SK-N-SH treated with all-trans-retinoic acid at 6 μM for 48 hours (cell line): ENCODE data around the gene SBDS.
"Not testable (repeated sequence)": the region's sequence is repeated elsewhere in the genome, so short reads cannot be mapped to it uniquely, and the experiment has no call there.

Source experiments
- ATAC-seq: fragments of 200-7000 bp; cut with Tn5 transposase; 3 replicates; pipeline ENCODE4 v1.9.1; 2020; ENCODE audit warnings: mild to moderate bottlenecking, moderate library complexity
- ARNTL ChIP-seq: fragments of 450-650 bp; formaldehyde crosslinking; IDR thresholded peaks from 2 replicates; pipeline ENCODE4 v1.5.0; 2020; ENCODE audit warnings: low read depth, mild to moderate bottlenecking, moderate library complexity, borderline replicate concordance
- BACH2 ChIP-seq: fragments of 250-450 bp; sonication (Bioruptor Pico); IDR thresholded peaks from 2 replicates; pipeline ENCODE4 v1.9.0; 2021; ENCODE audit warnings: mild to moderate bottlenecking, borderline replicate concordance
- CSDC2 ChIP-seq: fragments of 250-450 bp; sonication (Bioruptor Pico); IDR thresholded peaks from 2 replicates; pipeline ENCODE4 v1.5.0; 2020; ENCODE audit warnings: mild to moderate bottlenecking, moderate library complexity
- ESRRG ChIP-seq: fragments of 250-450 bp; sonication (Bioruptor Pico); IDR thresholded peaks from 2 replicates; pipeline ENCODE4 v1.6.1; 2021; ENCODE audit warnings: mild to moderate bottlenecking
- GLIS3 ChIP-seq: fragments of 250-450 bp; sonication (Bioruptor Pico); IDR thresholded peaks from 2 replicates; pipeline ENCODE4 v1.5.0; 2020; ENCODE audit warnings: mild to moderate bottlenecking, moderate library complexity
- ISL1 ChIP-seq: fragments of 250-450 bp; sonication (Bioruptor Pico); IDR thresholded peaks from 2 replicates; pipeline ENCODE4 v2.1.2; 2022; ENCODE audit warnings: mild to moderate bottlenecking, moderate library complexity
- OSR1 ChIP-seq: fragments of 250-450 bp; sonication (Bioruptor Pico); IDR thresholded peaks from 2 replicates; pipeline ENCODE4 v1.8.0; 2022; ENCODE audit warnings: moderate library complexity, mild to moderate bottlenecking, inconsistent platforms
- PATZ1 ChIP-seq: fragments of 250-450 bp; sonication (Bioruptor Pico); IDR thresholded peaks from 2 replicates; pipeline ENCODE4 v1.8.0; 2020; ENCODE audit warnings: mild to moderate bottlenecking, moderate library complexity, borderline replicate concordance
- PPARA ChIP-seq: fragments of 250-450 bp; sonication (Bioruptor Pico); IDR thresholded peaks from 2 replicates; pipeline ENCODE4 v1.5.0; 2020; ENCODE audit warnings: mild to moderate bottlenecking, borderline replicate concordance
- RARB ChIP-seq: fragments of 250-450 bp; sonication (Bioruptor Pico); IDR thresholded peaks from 2 replicates; pipeline ENCODE4 v1.8.0; 2021; ENCODE audit warnings: mild to moderate bottlenecking, moderate library complexity
- SNAI2 ChIP-seq: fragments of 250-450 bp; sonication (Bioruptor Pico); IDR thresholded peaks from 2 replicates; pipeline ENCODE4 v1.5.0; 2020; ENCODE audit warnings: mild to moderate bottlenecking, moderate library complexity
- TOX ChIP-seq: fragments of 250-450 bp; sonication (Bioruptor Pico); IDR thresholded peaks from 2 replicates; pipeline ENCODE4 v1.8.0; 2021; ENCODE audit warnings: mild to moderate bottlenecking, moderate library complexity, borderline replicate concordance
- ZC3H10 ChIP-seq: fragments of 250-450 bp; sonication (Bioruptor Pico); IDR thresholded peaks from 2 replicates; pipeline ENCODE4 v1.5.1; 2021; ENCODE audit warnings: mild to moderate bottlenecking, moderate library complexity
- ZFP3 ChIP-seq: fragments of 250-450 bp; sonication (Bioruptor Pico); IDR thresholded peaks from 2 replicates; pipeline ENCODE4 v1.5.0; 2020; ENCODE audit warnings: mild to moderate bottlenecking, moderate library complexity
- ZFP30 ChIP-seq: fragments of 450-650 bp; formaldehyde crosslinking; IDR thresholded peaks from 2 replicates; pipeline ENCODE4 v1.5.0; 2022; ENCODE audit warnings: mild to moderate bottlenecking, moderate library complexity
- ZNF565 ChIP-seq: fragments of 450-650 bp; formaldehyde crosslinking; conservative IDR thresholded peaks from 2 replicates; pipeline ENCODE4 v1.5.0; 2020; ENCODE audit warnings: low read depth, mild to moderate bottlenecking, moderate library complexity
- ZNF70 ChIP-seq: fragments of 450-650 bp; formaldehyde crosslinking; IDR thresholded peaks from 2 replicates; pipeline ENCODE4 v1.5.0; 2020; ENCODE audit warnings: mild to moderate bottlenecking, moderate library complexity
- ZNF8 ChIP-seq: fragments of 450-650 bp; formaldehyde crosslinking; IDR thresholded peaks from 2 replicates; pipeline ENCODE4 v1.5.0; 2020; ENCODE audit warnings: mild to moderate bottlenecking, moderate library complexity
- TF ChIP-seq, protein P1 (sequence below): fragments of 250-450 bp; sonication (Bioruptor Pico); IDR thresholded peaks from 2 replicates; pipeline ENCODE4 v1.8.0; 2021; ENCODE audit warnings: low read depth, mild to moderate bottlenecking, moderate library complexity, borderline replicate concordance
- TF ChIP-seq, protein P2 (sequence below): fragments of 250-450 bp; sonication (Bioruptor Pico); IDR thresholded peaks from 2 replicates; pipeline ENCODE4 v1.5.1; 2020; ENCODE audit warnings: low read depth, mild to moderate bottlenecking, moderate library complexity

The SBDS gene

DNA sequence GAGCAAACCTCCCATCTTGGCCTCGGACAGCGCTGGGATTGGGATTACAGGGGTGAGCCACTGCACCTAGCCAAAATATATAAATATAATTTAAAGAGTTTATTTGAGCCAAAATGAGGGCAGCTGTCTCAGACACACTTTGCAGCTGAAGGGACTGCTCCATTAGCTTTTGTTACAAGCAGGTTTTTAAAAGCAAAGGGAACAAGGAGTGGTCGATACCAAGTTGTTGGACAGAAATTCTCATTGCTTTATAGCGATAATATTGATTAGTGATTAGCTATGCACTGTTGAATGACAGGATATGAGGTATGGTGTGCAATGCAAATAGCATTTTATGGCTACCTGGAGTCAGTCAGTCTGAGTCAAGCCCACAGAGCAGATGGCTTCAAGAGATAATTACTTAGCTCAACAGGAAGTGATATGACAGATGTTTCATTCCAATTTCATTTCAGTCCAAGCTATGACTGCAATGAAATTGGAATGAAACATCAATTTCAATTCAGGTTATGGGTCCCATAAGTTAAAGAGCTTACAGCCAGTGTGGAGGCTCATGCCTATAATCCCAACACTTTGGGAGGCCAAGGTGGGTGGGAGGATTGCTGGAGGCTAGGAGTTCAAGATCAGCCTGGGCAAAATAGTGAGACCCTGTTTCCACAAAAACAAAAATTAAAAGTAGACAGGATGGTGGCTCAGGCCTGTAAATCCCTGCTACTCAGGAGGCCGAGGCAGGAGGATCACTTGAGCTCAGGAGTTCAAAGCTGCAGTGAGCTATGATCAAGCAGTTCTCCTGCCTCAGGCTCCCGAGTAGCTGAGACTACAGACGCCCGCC lies 24.4 kb upstream of the SBDS start:
- peak; percentile 79 for ATAC-seq
- TF ChIP-seq, protein P1, sequence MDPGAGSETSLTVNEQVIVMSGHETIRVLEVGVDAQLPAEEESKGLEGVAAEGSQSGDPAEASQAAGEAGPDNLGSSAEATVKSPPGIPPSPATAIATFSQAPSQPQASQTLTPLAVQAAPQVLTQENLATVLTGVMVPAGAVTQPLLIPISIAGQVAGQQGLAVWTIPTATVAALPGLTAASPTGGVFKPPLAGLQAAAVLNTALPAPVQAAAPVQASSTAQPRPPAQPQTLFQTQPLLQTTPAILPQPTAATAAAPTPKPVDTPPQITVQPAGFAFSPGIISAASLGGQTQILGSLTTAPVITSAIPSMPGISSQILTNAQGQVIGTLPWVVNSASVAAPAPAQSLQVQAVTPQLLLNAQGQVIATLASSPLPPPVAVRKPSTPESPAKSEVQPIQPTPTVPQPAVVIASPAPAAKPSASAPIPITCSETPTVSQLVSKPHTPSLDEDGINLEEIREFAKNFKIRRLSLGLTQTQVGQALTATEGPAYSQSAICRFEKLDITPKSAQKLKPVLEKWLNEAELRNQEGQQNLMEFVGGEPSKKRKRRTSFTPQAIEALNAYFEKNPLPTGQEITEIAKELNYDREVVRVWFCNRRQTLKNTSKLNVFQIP (CRISPR knock-in tag): no peak
- TF ChIP-seq ZFP3 (peak; percentile 91), ARNTL (CRISPR knock-in tag) (no peak), BACH2 (0 out of 2 replicates have a peak, but pooled peaks have one; percentile 12)
- TF ChIP-seq, all 23 proteins: peak for 2

- no peak for TF ChIP-seq ZNF565 (CRISPR knock-in tag)
- TF ChIP-seq, protein P1 (CRISPR knock-in tag): no peak
- TF ChIP-seq ARNTL (CRISPR knock-in tag): no peak
- TF ChIP-seq ISL1 (CRISPR knock-in tag): no peak
- TF ChIP-seq PPARA (CRISPR knock-in tag): no peak
- no peak for TF ChIP-seq ZFP3
- TF ChIP-seq BACH2: no peak
- TF ChIP-seq ESRRG: no peak
- no peak for TF ChIP-seq RARB (CRISPR knock-in tag)
- TF ChIP-seq ZNF70 (CRISPR knock-in tag): no peak
- TF ChIP-seq CSDC2: no peak
- TF ChIP-seq OSR1: no peak
- no peak for TF ChIP-seq TOX
- TF ChIP-seq ZC3H10 (CRISPR knock-in tag): no peak
- TF ChIP-seq SNAI2 (CRISPR knock-in tag): no peak
- no peak for TF ChIP-seq ZNF8 (CRISPR knock-in tag)
- TF ChIP-seq, protein P2, sequence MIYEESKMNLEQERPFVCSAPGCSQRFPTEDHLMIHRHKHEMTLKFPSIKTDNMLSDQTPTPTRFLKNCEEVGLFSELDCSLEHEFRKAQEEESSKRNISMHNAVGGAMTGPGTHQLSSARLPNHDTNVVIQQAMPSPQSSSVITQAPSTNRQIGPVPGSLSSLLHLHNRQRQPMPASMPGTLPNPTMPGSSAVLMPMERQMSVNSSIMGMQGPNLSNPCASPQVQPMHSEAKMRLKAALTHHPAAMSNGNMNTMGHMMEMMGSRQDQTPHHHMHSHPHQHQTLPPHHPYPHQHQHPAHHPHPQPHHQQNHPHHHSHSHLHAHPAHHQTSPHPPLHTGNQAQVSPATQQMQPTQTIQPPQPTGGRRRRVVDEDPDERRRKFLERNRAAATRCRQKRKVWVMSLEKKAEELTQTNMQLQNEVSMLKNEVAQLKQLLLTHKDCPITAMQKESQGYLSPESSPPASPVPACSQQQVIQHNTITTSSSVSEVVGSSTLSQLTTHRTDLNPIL (CRISPR knock-in tag): no peak
- no peak for TF ChIP-seq PATZ1
- TF ChIP-seq GLIS3: no peak
- no peak for TF ChIP-seq ZFP30 (CRISPR knock-in tag)
- TF ChIP-seq, all 23 proteins: peak for 0
- no peak for ATAC-seq
These were observed 23.6 kb upstream of the SBDS start for GRCh38 chr7:67018940-67019339.

GRCh38 chr7:67017971-67018370 lies 22.6 kb upstream of the SBDS start:
- ATAC-seq: not testable (repeated sequence)

- ATAC-seq: not testable (repeated sequence)
These were observed 18.8 kb upstream of the SBDS start for GRCh38 chr7:67014076-67014622.

DNA sequence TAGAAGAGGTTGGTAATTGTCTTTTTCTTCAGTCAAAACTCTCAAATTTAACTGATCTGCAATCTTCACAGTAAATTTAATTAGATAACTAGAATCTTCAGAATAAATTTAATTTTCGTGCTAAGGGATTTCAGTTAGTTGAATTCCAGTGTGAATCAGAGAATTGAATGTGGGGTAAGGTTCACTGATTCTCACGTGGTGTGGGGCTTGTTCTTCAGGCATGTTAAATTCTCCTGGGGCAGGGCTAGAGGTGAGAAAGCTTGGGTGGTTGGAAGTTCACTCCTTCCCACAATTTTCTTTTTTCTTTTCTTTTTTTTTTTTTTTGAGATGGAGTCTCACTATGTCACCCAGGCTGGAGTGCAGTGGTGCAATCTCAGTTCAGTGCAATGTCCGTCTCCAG lies 14.3 kb upstream of the SBDS start:
- peak; percentile 65 for ATAC-seq
- TF ChIP-seq ISL1 (CRISPR knock-in tag): peak; percentile 42; the same call in 1 of the 2 replicates
